ENCODE data around the gene MOBP. TPM values are rescaled to one million over a fixed set of nuclear protein-coding genes. Genes with fewer than 3 reads are reported as not detected.

The MOBP gene
- total RNA-seq, 1 experiment from 2014 or later = not detected

DNA sequence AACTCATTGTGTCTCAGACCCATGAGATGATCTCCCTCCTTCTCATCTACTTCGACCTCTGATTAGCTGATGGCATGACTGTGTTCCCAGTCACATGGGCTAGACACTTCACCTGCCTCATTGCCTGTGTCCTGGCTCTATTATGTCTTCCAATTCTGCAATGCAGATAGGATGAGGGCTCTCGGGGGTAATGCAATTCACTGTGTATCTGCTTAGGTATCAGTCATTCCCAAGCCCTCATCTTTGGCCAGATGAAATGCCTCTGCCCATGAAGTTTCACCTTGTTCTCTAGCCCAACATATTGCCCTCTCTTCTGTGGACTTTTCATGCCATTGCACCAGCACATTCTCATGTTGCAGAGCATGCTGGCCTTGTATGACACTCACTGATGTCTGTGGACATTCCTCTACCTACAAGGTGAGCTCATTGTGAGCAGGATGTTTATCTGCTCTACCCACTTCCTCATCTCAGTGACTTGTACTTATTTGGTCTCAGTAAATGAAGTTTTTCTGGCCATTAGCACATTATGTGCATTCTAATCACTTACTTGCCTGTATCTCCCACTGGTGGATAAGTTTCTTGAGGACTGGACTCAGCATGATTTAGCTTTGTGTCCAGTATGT is 32.3 kb downstream of the MOBP start:
- no peaks in the 10 kb centered on the region for H3K79me2 ChIP-seq (ENCODE audit: insufficient read depth, low read length)
- no peak overlapping the region for H2AFZ ChIP-seq (ENCODE audit: low read depth, low read length, poor library complexity, severe bottlenecking)
- H3K9me3 ChIP-seq (ENCODE audit: control insufficient read depth in 1 of 2, insufficient read depth in 1 of 2, low read depth in 1 of 2, low read length in 2 of 2) = no peaks in the 10 kb centered on the region
- no peak overlapping the region for H3K4me3 ChIP-seq (replicated peaks in 1 of 2; ENCODE audit: low read depth in 1 of 2, low read length in 2 of 2)
- ATAC-seq = no peak
- no peaks in the 10 kb centered on the region for H3K36me3 ChIP-seq (ENCODE audit: control insufficient read depth in 1 of 2, insufficient read depth in 2 of 2, low read length in 2 of 2)
- no peaks in the 10 kb centered on the region for H3K9me2 ChIP-seq (ENCODE audit: insufficient read depth)
- intact Hi-C loops (cut with micrococcal nuclease) = loop anchor here (5.0 kb wide), 1 partner anchor 307 kb away; the partner anchor contains the start of gene XIRP1
- no peak overlapping the region for H3K4me2 ChIP-seq (ENCODE audit: low read length)
- peaks cover 0 to 11% of the 10 kb centered on the region in 2 experiments; a peak in 1 of 4 replicates for H3K4me1 ChIP-seq (ENCODE audit: control insufficient read depth in 1 of 2, insufficient read depth in 2 of 2, low read length in 2 of 2)
- no peak overlapping the region for H3K9ac ChIP-seq (ENCODE audit: low read length)
- ChIA-PET RAD21 (ENCODE audit: low non-redundant PET in 1 of 2, low total read pairs in 2 of 2, uncharacterized antibody in 2 of 2, unreplicated experiment in 2 of 2) (no interaction called here), CTCF (interaction anchor here (0.8 to 3.1 kb wide), 7 partner anchors 10 to 122 kb away, joined by 3 to 37 read pairs (median 9); no protein-coding TSS in a partner anchor), POLR2A (no interaction called here)
- no peak overlapping the region for H3K27ac ChIP-seq (ENCODE audit: low read depth, low read length)
- no peaks in the 10 kb centered on the region for H4K20me1 ChIP-seq (ENCODE audit: insufficient read depth)
- BruUV-seq (replicated peaks) = no TSS peak
- DNase-seq (ENCODE audit: low read depth, low spot score) = no peak
- peaks cover 23% of the 10 kb centered on the region for H3K27me3 ChIP-seq (ENCODE audit: insufficient read depth, low read length)
- no peak for TF ChIP-seq ZFX (IDR thresholded peaks at IDR 0.05)
- no peak for TF ChIP-seq POLR2A (IDR thresholded peaks at IDR 0.05; ENCODE audit: borderline replicate concordance, extremely low read depth, insufficient read depth, insufficient read length)
- TF ChIP-seq EZH2phosphoT487 (IDR thresholded peaks at IDR 0.05; ENCODE audit: borderline replicate concordance) = no peak
- TF ChIP-seq FOSL1 (IDR thresholded peaks at IDR 0.05; ENCODE audit: low read depth) = no peak
- no peak for TF ChIP-seq CEBPB (IDR thresholded peaks at IDR 0.05; ENCODE audit: low read depth)
- TF ChIP-seq RAD21 (IDR thresholded peaks at IDR 0.05; ENCODE audit: low read depth) = no peak
- no peak for TF ChIP-seq SIN3A (IDR thresholded peaks at IDR 0.05; ENCODE audit: low read depth)
- no peak for TF ChIP-seq TCF7L2 (IDR thresholded peaks at IDR 0.05; ENCODE audit: borderline replicate concordance, extremely low read depth, insufficient read depth, insufficient read length)
- TF ChIP-seq CTCF (IDR thresholded peaks at IDR 0.05 in 2 of 3, conservative IDR thresholded peaks at IDR 0.05 in 1 of 3; ENCODE audit: borderline replicate concordance in 1 of 3, insufficient read depth in 1 of 3, low read depth in 2 of 3, low read length in 2 of 3) = no peak
- TF ChIP-seq, protein P1, sequence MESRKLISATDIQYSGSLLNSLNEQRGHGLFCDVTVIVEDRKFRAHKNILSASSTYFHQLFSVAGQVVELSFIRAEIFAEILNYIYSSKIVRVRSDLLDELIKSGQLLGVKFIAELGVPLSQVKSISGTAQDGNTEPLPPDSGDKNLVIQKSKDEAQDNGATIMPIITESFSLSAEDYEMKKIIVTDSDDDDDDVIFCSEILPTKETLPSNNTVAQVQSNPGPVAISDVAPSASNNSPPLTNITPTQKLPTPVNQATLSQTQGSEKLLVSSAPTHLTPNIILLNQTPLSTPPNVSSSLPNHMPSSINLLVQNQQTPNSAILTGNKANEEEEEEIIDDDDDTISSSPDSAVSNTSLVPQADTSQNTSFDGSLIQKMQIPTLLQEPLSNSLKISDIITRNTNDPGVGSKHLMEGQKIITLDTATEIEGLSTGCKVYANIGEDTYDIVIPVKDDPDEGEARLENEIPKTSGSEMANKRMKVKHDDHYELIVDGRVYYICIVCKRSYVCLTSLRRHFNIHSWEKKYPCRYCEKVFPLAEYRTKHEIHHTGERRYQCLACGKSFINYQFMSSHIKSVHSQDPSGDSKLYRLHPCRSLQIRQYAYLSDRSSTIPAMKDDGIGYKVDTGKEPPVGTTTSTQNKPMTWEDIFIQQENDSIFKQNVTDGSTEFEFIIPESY (IDR thresholded peaks at IDR 0.05; ENCODE audit: extremely low read depth, insufficient replicate concordance, low read length) = no peak
- TF ChIP-seq ZNF274 (IDR thresholded peaks at IDR 0.05; ENCODE audit: low read depth, low read length) = no peak
